ENCODE results near the gene CMTR1. TPM values are rescaled to one million over a fixed set of nuclear protein-coding genes. Genes with fewer than 3 reads are reported as not detected.

Gene CMTR1
- total RNA-seq, 2 experiments from 2014 or later = 32.3 to 42.8 TPM

GRCh38 chr6:37481711-37482605, 48.9 kb downstream of the CMTR1 start:
- no peak for TF ChIP-seq EZH2phosphoT487 (IDR thresholded peaks at IDR 0.05; ENCODE audit: borderline replicate concordance, low read depth, low read length)
- TF ChIP-seq CTCF (conservative IDR thresholded peaks at IDR 0.05; ENCODE audit: low read length) = no peak
- POLR2A ChIA-PET = no interaction called here
- Histone ChIP-seq H3K9me2 (ENCODE audit: insufficient read depth, low read length) (no peaks in the 10 kb centered on the region), H3K36me3 (ENCODE audit: insufficient read depth, low read length) (peaks cover 71% of the 10 kb centered on the region), H3K9me3 (ENCODE audit: low read length) (no peaks in the 10 kb centered on the region), H4K20me1 (ENCODE audit: insufficient read depth, low read length) (no peaks in the 10 kb centered on the region), H3K4me1 (ENCODE audit: insufficient read depth, low read length, poor library complexity, severe bottlenecking) (no peaks in the 10 kb centered on the region), H2AFZ (ENCODE audit: low read length) (no peak overlapping the region), H3K79me2 (ENCODE audit: insufficient read depth, low read depth, low read length) (no peaks in the 10 kb centered on the region), H3K4me2 (ENCODE audit: low read length) (no peak overlapping the region), H3K4me3 (ENCODE audit: low read depth, low read length, poor library complexity, severe bottlenecking) (no peak overlapping the region), H3K27ac (ENCODE audit: low read depth, low read length, poor library complexity, severe bottlenecking) (no peak overlapping the region)
- intact Hi-C loops (cut with micrococcal nuclease; ENCODE audit: unreplicated experiment) = loop anchor here (5.0 kb wide), 2 partner anchors 50 to 100 kb away; no protein-coding TSS in a partner anchor
- no TSS peak for BruUV-seq (replicated peaks)
- CTCF ChIA-PET (ENCODE audit: unreplicated experiment) = no interaction called here
- DNase-seq (ENCODE audit: low spot score) = no peak

GRCh38 chr6:37482606-37483251, 49.7 kb downstream of the CMTR1 start:
- DNase-seq (ENCODE audit: low spot score) = no peak
- Histone ChIP-seq H3K4me1 (ENCODE audit: insufficient read depth, low read length, poor library complexity, severe bottlenecking) (no peaks in the 10 kb centered on the region), H3K79me2 (ENCODE audit: insufficient read depth, low read depth, low read length) (no peaks in the 10 kb centered on the region), H3K27ac (ENCODE audit: low read depth, low read length, poor library complexity, severe bottlenecking) (no peak overlapping the region), H3K9me3 (ENCODE audit: low read length) (no peaks in the 10 kb centered on the region), H3K36me3 (ENCODE audit: insufficient read depth, low read length) (peaks cover 64% of the 10 kb centered on the region; the same call in 1 of the 2 replicates), H3K9me2 (ENCODE audit: insufficient read depth, low read length) (no peaks in the 10 kb centered on the region), H3K4me3 (ENCODE audit: low read depth, low read length, poor library complexity, severe bottlenecking) (no peak overlapping the region), H2AFZ (ENCODE audit: low read length) (no peak overlapping the region), H3K4me2 (ENCODE audit: low read length) (no peak overlapping the region), H4K20me1 (ENCODE audit: insufficient read depth, low read length) (no peaks in the 10 kb centered on the region)
- BruUV-seq (replicated peaks) = no TSS peak
- POLR2A ChIA-PET = no interaction called here
- TF ChIP-seq EZH2phosphoT487 (IDR thresholded peaks at IDR 0.05; ENCODE audit: borderline replicate concordance, low read depth, low read length) (no peak), CTCF (conservative IDR thresholded peaks at IDR 0.05; ENCODE audit: low read length) (no peak)
- CTCF ChIA-PET (ENCODE audit: unreplicated experiment) = no interaction called here
- intact Hi-C loops (cut with micrococcal nuclease; ENCODE audit: unreplicated experiment) = loop anchor here (5.0 kb wide), 2 partner anchors 50 to 100 kb away; no protein-coding TSS in a partner anchor
